GM21786 (cell line): Measurements from ENCODE around the gene SCCPDH.
A peak's percentile ranks its signal among the peaks of the same experiment; 100 is the strongest.
"Not testable (repeated sequence)": the region's sequence is repeated elsewhere in the genome, so short reads cannot be mapped to it uniquely, and the experiment has no call there.

Experiments used
- ATAC-seq: cut with Tn5 transposase; IDR thresholded peaks from one replicate; pipeline ENCODE4 v1.9.1; 2021; ENCODE audit not compliant: unreplicated experiment

Gene SCCPDH, protein sequence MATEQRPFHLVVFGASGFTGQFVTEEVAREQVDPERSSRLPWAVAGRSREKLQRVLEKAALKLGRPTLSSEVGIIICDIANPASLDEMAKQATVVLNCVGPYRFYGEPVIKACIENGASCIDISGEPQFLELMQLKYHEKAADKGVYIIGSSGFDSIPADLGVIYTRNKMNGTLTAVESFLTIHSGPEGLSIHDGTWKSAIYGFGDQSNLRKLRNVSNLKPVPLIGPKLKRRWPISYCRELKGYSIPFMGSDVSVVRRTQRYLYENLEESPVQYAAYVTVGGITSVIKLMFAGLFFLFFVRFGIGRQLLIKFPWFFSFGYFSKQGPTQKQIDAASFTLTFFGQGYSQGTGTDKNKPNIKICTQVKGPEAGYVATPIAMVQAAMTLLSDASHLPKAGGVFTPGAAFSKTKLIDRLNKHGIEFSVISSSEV

DNA sequence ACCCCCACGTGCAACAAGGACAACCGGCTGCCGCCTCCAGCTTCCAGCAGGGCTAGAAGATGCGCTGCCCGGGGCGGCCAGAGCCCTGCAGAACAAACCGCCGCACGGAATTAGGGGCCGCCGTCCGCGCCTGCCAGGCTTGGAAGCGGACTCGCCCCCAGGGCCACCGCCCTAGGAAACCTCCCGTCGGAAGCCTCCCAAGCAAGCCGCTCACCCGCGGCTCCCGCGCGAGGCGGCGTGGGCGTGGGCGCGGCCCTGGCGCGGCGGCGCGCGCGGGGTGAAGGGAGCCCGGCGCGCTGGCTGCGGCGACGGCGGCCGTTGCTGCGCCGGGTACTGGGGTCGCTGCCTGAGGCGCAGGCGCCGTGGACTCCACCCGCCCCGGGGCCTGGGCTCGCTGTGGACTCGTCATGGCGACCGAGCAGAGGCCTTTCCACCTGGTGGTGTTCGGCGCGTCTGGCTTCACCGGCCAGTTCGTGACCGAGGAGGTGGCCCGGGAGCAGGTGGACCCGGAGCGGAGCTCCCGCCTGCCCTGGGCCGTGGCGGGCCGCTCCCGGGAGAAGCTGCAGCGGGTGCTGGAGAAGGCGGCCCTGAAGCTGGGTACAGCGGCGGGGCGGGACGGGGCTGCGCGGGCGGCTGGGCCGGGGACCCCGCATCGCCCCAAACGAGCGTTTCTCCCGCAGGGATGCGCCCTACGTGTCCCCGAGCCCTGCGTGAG is at the start of gene SCCPDH:
Gene SCCPDH (plus strand): TSS at position 394 of the 715 bp plus-strand sequence. CDS start 14 bp downstream, at position 408.
- ATAC-seq = peak; percentile 91

- no peak for ATAC-seq
Observed at GRCh38 chr1:246677842-246678241, 46.4 kb upstream of the SCCPDH start.

DNA sequence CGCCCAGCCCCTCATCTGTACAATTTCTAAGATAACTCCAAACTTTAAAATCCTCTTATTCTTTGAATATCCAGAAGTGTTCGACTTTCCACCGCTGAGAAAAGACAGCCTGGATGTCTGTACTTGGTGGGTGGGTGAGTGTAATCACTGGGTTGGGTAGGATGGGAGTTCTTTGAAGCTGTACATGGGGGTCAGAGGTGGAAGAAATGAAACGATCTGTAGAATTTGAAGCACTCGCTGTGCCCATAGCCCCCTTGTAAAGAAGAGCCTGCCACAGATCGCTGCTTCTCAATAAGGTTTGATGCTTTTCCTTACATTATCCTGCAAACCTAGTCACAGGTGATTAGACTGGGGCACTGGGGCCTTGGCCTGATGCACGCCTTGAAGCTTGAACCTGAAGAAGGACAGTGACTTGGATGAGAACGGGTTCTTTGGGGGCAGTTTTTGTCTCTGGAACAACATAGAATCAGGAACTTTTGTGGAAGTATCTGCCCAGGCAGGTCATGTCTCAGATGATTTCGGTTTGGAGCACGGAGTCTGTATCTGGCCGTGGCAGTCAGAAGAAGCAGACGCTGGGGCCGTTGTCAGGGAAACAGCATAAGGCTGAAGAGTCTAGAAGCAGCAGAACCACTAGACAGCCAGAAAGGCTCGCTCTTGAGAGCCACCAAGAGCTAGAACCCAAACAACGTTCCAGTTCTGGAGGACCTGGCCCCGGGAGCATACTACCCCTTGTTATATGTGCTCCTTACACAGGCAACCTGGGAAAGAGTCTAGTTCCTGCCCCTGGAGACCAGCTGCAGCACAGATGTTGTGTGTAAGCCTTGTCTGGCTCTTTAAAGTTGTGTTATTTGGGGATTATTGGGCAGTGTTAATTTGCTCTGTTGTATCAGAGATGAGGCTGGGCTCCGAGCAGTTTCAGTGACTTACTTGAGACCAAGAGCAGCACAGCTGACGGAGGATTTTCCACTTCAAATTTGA is 45.1 kb upstream of the SCCPDH start:
- no peak for ATAC-seq

DNA sequence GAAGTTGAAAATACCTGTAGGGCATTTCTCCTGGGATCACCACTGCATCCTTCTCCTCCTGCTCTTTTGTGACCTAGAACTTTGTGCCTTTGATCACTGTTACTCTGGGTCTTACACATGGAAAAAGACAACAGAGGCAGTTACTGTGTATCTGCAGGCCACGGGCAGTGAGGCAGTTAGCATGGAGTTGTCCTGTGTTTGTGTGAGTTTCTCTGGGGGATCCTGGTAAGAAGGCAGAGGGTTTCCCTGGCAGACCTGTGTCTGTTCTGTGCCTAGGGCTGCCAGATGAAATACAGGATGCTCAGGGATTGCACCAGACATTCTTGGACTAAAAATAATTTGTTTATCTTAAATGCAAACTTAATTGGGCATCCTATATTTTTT is 44.4 kb upstream of the SCCPDH start:
- ATAC-seq = no peak

DNA sequence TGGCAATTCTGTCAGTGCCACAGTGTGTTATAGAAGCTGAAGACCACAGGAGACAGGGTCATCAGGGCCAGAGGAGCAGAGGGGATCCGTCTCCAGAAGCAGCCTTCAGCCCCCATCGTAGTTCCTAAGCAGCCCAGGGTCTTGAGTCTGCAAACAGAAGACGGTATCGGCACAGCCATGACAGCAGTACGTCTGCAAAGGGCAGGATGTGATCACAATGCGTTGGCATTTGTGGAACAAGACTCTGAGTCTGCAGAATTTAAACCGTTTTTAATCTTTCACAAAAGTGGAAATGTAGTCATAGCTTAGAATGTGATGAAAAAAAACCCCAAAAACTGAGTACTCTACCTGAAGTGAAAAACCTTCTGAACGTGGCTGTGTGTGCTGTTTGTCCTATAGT is 44.0 kb upstream of the SCCPDH start:
- no peak for ATAC-seq

- no peak for ATAC-seq
Observed at GRCh38 chr1:246680696-246681130, 43.5 kb upstream of the SCCPDH start.

GRCh38 chr1:246681900-246682895 is 42.0 kb upstream of the SCCPDH start:
- ATAC-seq = no peak

- ATAC-seq = no peak
Observed at GRCh38 chr1:246683521-246683920, 40.7 kb upstream of the SCCPDH start.

GRCh38 chr1:246687002-246687401 is 37.2 kb upstream of the SCCPDH start:
- no peak for ATAC-seq

DNA sequence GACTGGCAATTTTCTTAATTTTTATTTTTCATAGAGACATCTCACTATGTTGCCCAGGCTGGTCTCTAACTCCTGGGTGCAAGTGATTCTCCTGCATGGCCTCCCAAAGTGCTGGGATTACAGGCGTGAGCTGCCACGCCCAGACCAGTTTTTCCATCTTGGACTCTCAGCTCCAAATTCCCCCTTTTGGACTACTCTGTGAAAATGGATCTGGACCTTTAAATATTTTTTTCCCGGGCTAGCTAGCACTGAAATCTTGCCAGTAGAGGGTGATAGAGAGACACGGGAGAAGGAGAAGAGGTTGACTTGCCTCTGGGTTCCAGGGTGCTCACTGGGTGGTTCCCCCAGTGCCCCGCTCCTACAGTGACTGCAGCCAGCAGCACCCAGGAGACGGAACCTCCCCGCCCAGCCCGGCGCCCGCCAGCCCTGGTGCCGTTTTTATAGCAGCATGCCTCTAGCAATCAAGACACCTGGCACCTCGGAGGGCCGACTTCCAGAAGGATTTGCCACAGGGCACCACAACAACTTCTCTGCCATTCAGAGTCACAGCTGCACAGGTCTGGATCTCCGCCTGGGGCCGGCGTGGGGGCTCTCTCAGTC is 34.7 kb upstream of the SCCPDH start:
- peak; percentile 98 for ATAC-seq

GRCh38 chr1:246690100-246690499 is 34.1 kb upstream of the SCCPDH start:
- ATAC-seq = no peak

GRCh38 chr1:246691622-246692495 is 32.4 kb upstream of the SCCPDH start:
- ATAC-seq = no peak

DNA sequence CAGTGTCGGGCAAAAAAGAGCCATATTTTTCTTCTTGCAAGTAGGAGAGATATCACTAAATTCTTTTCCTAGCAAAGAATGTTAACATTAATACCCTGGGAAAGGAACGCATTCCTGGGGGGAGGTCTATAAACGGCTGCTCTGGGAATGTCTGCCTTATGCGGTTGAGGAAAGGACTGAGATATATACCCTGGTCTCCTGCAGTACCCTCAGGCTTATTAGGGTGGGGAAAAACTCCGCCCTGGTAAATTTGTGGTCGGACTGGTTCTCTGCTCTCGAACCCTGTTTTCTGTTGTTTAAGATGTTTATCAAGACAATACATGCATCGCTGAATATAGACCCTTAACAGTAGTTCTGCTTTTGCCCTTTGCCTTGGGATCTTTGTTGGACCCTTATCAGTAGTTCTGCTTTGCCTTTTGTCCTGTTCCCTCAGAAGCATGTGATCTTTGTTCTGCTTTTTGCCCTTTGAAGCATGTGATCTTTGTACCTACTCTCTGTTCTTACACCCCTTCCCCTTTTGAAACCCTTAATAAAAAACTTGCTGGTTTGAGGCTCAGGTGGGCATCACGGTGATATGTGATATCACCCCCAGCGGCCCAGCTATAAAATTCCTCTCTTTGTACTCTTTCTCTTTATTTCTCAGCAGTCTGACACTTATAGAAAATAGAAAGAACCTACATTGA is 29.9 kb upstream of the SCCPDH start:
- not testable (repeated sequence) for ATAC-seq

GRCh38 chr1:246695136-246695535 is 29.1 kb upstream of the SCCPDH start:
- no peak for ATAC-seq

DNA sequence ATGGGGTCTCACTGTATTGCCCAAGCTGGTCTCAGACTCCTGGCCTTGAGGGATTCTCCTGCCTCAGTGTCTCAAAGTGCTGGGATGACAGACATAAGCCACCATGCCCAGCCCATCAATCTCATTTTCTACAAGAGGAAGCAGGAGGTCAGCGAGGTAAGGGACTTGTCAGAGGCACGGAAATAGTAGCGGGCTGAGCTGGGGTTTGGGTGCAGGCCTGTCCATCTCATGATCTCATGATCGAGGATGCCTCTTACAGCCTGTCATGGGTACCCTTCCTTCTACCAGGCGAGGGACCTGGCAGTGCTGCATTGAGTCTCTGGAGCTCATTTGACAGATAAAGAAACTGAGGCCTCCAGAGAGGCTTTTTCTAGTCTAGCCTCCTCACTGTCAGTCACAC is 28.5 kb upstream of the SCCPDH start:
- ATAC-seq = no peak

DNA sequence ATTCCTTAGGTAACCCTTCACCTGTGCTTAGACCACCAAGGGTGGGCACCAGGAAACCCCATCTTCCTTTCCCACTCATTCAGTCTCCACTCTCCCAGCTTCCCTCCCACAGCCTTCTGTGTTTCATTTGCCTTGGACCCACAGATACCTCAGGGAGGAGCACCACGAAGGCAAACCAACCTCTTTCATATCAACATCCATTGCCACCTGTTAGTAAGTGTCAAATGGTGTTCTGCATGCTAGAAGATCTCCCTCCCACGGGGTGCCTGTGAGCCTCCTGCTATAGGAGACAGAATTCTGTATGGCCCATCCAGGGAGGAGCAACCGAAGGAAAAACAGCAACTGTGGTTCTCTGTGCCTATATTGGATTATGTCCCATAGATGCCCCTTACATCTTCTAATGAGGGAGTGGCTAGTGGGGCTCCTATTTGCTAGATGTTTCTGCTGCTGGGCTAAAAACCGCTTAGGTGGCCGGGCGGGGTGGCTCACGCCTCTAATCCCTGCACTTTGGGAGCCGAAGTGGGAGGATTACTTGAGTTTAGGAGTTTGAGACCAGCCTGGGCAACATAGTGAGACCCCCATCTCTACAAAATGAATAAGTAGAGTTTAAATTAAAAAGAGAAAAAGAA is 25.6 kb upstream of the SCCPDH start:
- no peak for ATAC-seq

DNA sequence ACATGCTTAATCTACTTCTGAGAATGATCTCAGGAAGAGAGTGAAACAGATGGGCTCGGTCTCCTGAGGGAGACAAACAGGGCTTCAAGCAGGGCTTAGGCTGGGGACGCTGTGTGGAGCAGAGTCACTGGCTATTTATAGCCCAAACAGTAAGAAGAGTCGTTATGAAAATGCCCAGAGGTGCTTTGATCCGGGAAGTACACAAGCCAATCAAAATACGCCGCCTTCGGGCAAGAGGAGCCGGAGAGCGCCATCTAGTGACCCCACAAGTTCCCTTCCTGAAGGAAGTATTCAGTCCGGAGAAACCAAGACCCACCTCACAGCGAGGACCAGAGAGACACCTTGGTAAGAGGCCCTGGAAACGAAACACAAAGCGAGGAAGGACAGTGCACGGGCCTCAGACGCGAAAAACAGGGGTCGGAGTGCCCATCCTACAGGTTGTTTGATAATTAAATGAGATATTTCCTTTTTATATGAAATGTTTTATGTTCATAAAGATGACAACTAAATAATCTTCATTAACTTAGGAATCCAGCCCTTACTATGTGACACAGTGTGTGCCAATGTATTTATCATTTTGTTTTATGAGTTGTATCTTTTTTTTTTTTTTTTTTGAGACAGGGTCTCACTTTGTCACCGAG is 25.0 kb upstream of the SCCPDH start:
- peak; percentile 100 for ATAC-seq
